K562 (cell line): ENCODE results near the gene CALY. TPM values are rescaled to one million over a fixed set of nuclear protein-coding genes. Genes with fewer than 3 reads are reported as not detected.

Experiments used
- ATAC-seq: fragments of 200-7000 bp; cut with Tn5 transposase; 3 replicates; pipeline ENCODE4 v1.9.1; 2020; ENCODE audit warnings: moderate library complexity
- BruUV-seq: library from RNA; stranded (reverse); fragments of 400-500 nt; replicated peaks from 2 replicates; lab custom pipeline; 2021; lab: Mats Ljungman, UMichigan
- CTCF ChIA-PET: fragments of 300-600 bp; formaldehyde crosslinking; extraction: SDS; loops from one replicate; lab custom pipeline; 2021; ENCODE audit warnings: low intra/inter-chr PET ratio; lab: Yijun Ruan, JAX
- POLR2A ChIA-PET: fragments of 300-600, 350-650 bp; sonication (Branson Sonifier 250); formaldehyde crosslinking; extraction: SDS; loops from one replicate; lab custom pipeline; 2021; ENCODE audit warnings: antibody characterized with exemption, inconsistent platforms; lab: Yijun Ruan, JAX
- DNase-seq, 4 experiments: peaks; one replicate each; pipeline versions ENCODE4 v3.0.0 to v3.0.0-alpha.2; 2011 to 2018; ENCODE audit warnings: low spot score in 3 of 4, mixed read lengths in 3 of 4; ENCODE audit errors: extremely low read depth in 1 of 4
- FAIRE-seq: peaks from 2 replicates; lab custom pipeline; 2011; peaks lifted over from hg19 to GRCh38; lab: Jason Lieb, UNC
- H2AFZ ChIP-seq: 2 replicates; pipeline ENCODE4 v1.6.0; 2011; ENCODE audit warnings: low read depth, low read length, control low read depth, inconsistent platforms
- H3K27ac ChIP-seq: fragments of 200-600 bp; 3 replicates; pipeline ENCODE4 v1.8.0; 2011; ENCODE audit warnings: low read depth, mild to moderate bottlenecking, control low read depth, inconsistent platforms, low read length, moderate library complexity, mixed read lengths; ENCODE audit errors: extremely low read depth
- H3K27me3 ChIP-seq, 2 experiments: fragments of 300-600 bp in 1 of 2; 2 replicates in 1 of 2; 3 replicates in 1 of 2; pipeline versions ENCODE4 v1.6.0 to v1.8.0; 2011; ENCODE audit warnings: inconsistent platforms in 2 of 2, low read length in 2 of 2, mild to moderate bottlenecking in 1 of 2, mixed read lengths in 1 of 2, moderate library complexity in 1 of 2; ENCODE audit not compliant: control insufficient read depth in 2 of 2, insufficient read depth in 2 of 2
- H3K36me3 ChIP-seq: fragments of 300-600 bp; 3 replicates; pipeline ENCODE4 v1.8.0; 2011; ENCODE audit warnings: mild to moderate bottlenecking, low read length, inconsistent platforms; ENCODE audit not compliant: control insufficient read depth, insufficient read depth
- H3K4me1 ChIP-seq, 2 experiments: fragments of 200-600 bp in 1 of 2; replicated peaks in 1 of 2; 2 replicates in 1 of 2; 3 replicates in 1 of 2; pipeline versions ENCODE4 v1.5.1 to v1.8.0; 2011; ENCODE audit warnings: inconsistent platforms in 2 of 2, low read length in 2 of 2, mild to moderate bottlenecking in 1 of 2, mixed read lengths in 1 of 2, moderate library complexity in 1 of 2; ENCODE audit not compliant: control insufficient read depth in 2 of 2, insufficient read depth in 2 of 2
- H3K4me2 ChIP-seq: 2 replicates; pipeline ENCODE4 v1.6.1; 2011; ENCODE audit warnings: low read length, control low read depth, inconsistent platforms, mixed read lengths; ENCODE audit not compliant: insufficient read depth
- H3K4me3 ChIP-seq: fragments of 200-600 bp; sonication (generic), shearing (Covaris generic); 2 replicates; pipeline ENCODE4 v1.5.1; 2016; ENCODE audit warnings: control low read depth, inconsistent platforms
- H3K79me2 ChIP-seq: fragments of 200-600 bp; 3 replicates; pipeline ENCODE4 v1.8.0; 2011; ENCODE audit warnings: low read length, inconsistent platforms; ENCODE audit not compliant: control insufficient read depth, insufficient read depth
- H3K9ac ChIP-seq, 2 experiments: 2 replicates each; pipeline versions ENCODE4 v1.6.0 to v1.6.1; 2011; ENCODE audit warnings: low read depth in 2 of 2, low read length in 2 of 2, control low read depth in 1 of 2, inconsistent platforms in 1 of 2, mild to moderate bottlenecking in 1 of 2, mixed read lengths in 1 of 2; ENCODE audit not compliant: insufficient read depth in 1 of 2
- H3K9me1 ChIP-seq: one replicate; pipeline ENCODE4 v1.6.0; 2011; ENCODE audit warnings: inconsistent platforms, mild to moderate bottlenecking, low read length, moderate library complexity; ENCODE audit not compliant: control insufficient read depth, insufficient read depth
- H3K9me3 ChIP-seq: replicated peaks from 2 replicates; pipeline ENCODE4 v1.5.1; 2011; ENCODE audit warnings: low read depth, low read length, inconsistent platforms; ENCODE audit not compliant: control insufficient read depth, insufficient read depth
- H4K20me1 ChIP-seq: replicated peaks from 2 replicates; pipeline ENCODE4 v1.6.1; 2011; ENCODE audit warnings: low read length, inconsistent platforms, mixed read lengths; ENCODE audit not compliant: control insufficient read depth, insufficient read depth
- RB1 ChIP-seq: fragments of 450-650 bp; IDR thresholded peaks from 2 replicates; pipeline ENCODE4 v1.6.1; 2017; ENCODE audit warnings: low read depth, mild to moderate bottlenecking
- RBFOX2 ChIP-seq: fragments of 200-400 bp; formaldehyde crosslinking; IDR thresholded peaks from 2 replicates; pipeline ENCODE4 v1.6.1; 2017; ENCODE audit warnings: low read depth, mild to moderate bottlenecking, low read length, moderate library complexity
- RBM15 ChIP-seq: fragments of 200-400 bp; formaldehyde crosslinking; IDR thresholded peaks from 2 replicates; pipeline ENCODE4 v1.6.1; 2018; ENCODE audit warnings: mild to moderate bottlenecking, low read length, moderate library complexity; ENCODE audit not compliant: insufficient read depth
- SOX6 ChIP-seq: fragments of 450-650 bp; IDR thresholded peaks from 2 replicates; pipeline ENCODE4 v1.6.1; 2014; ENCODE audit warnings: mild to moderate bottlenecking
- USF2 ChIP-seq: sonication (generic); formaldehyde crosslinking; IDR thresholded peaks from 2 replicates; pipeline ENCODE4 v1.5.0; 2020; ENCODE audit warnings: missing genetic modification reagents
- WGBS: fragments of 100-300 bp; shearing (Covaris generic); methylation state at CpG from one replicate; pipeline ENCODE4 v1.1.6; 2016; ENCODE audit warnings: low coverage, mixed read lengths; ENCODE audit not compliant: insufficient coverage; ENCODE audit errors: missing lambda C conversion rate; 5-methylcytosine and 5-hydroxymethylcytosine counted together
- in situ Hi-C: fragments of 300-500 bp; cut with MboI; formaldehyde crosslinking; loops from 4 replicates; pipeline ENCODE4 v1.15.0; 2018; ENCODE audit warnings: inconsistent platforms, mixed read lengths
- intact Hi-C: fragments of 100-400 bp; cut with micrococcal nuclease; formaldehyde crosslinking; loops from 2 replicates; pipeline ENCODE4 v1.14.2; 2022
- polyA plus RNA-seq, 8 experiments: library from polyadenylated mRNA; depleted of rRNA in 4 of 8; stranded (reverse) in 5 of 8; unstranded in 3 of 8; fragments of >200 nt; fragmentation: Nextera tagmentation in 2 of 8; fragmentation: Illumina TruSeq in 1 of 8; extraction: Ambion mirVana in 2 of 8; extraction: Trizol in 1 of 8; gene quantifications; 2 replicates each; pipeline versions ENCODE4 v1.2.1 to v1.2.3, GENCODE V29; 2011 to 2014; ENCODE audit warnings: inconsistent platforms in 1 of 8, missing spikeins in 1 of 8
- total RNA-seq, 7 experiments: library from RNA; depleted of rRNA in 6 of 7; stranded (reverse); fragments of >200 nt in 6 of 7; fragmentation: Illumina TruSeq in 2 of 7; extraction: Trizol in 2 of 7; gene quantifications; 2 replicates each; pipeline versions ENCODE4 v1.2.1 to v1.2.3, GENCODE V29; 2011 to 2021; ENCODE audit warnings: low replicate concordance in 1 of 7

The CALY gene
- total and polyA plus RNA-seq, 9 of the 15 experiments (the other 6 are each of a cell fraction or from before 2014, with no cell fraction given) = not detected

DNA sequence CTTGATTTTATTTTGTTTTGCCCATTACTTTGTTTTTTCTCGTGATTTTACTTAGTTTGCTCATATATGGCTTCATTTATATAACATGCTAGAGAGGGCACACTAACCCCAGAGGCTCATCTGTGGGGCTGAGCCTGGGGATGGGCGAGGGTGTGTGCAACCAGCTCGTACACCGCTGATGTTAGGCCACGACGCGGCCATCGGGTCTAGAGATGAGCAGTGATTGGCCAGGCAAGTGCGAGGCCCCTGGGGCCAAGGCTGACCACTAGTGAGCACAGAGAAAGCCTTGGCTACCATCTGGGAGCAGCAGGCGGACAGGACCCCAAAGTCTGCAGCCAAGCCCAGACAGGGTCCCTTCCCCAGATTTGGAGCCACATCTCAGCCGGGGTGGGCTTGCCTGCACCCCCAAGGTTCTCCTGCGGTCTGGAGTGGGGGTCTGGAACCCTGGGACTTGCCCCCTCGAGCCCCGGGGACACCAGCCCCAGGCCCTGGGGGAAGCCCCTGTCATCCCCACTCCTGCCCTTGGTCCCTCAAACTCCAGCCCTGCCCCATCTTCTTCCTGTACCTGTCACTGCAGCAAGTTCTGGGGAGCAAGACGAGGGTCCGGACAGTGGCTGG lies 17.4 kb upstream of the CALY start:
- Histone ChIP-seq H3K4me2 (no peak overlapping the region), H3K4me1 (peaks cover 0 to 72% of the 10 kb centered on the region in 2 experiments; a peak in 3 of 5 replicates), H2AFZ (no peak overlapping the region), H3K9me1 (no peaks in the 10 kb centered on the region), H3K9me3 (no peaks in the 10 kb centered on the region), H3K36me3 (peaks cover 12% of the 10 kb centered on the region; the same call in 1 of the 3 replicates), H3K27me3 (no peaks in the 10 kb centered on the region; a peak in 1 of 5 replicates), H4K20me1 (no peaks in the 10 kb centered on the region), H3K79me2 (peaks cover 12% of the 10 kb centered on the region), H3K27ac (no peak overlapping the region), H3K9ac (no peak overlapping the region), H3K4me3 (no peak overlapping the region)
- ATAC-seq (no peak), FAIRE-seq (no peak), DNase-seq (no peak)
- ChIA-PET CTCF (no interaction called here), POLR2A (no interaction called here)
- BruUV-seq = no TSS peak
- 59% methylated on average over 13 of the region's 16 CpGs for WGBS
- in situ Hi-C loops = no loop called here
- intact Hi-C loops = no loop called here
- TF ChIP-seq RBFOX2 (peak; percentile 38; the same call in 1 of the 2 replicates), RB1 (no peak), SOX6 (no peak), USF2 (no peak), RBM15 (no peak)
- TF ChIP-seq, all 486 proteins: peak for 1
